Neural cell (in vitro differentiated cells): ENCODE measurements around the gene ETV6. TPM values are rescaled to one million over a fixed set of nuclear protein-coding genes. Genes with fewer than 3 reads are reported as not detected.

Experiments used
- H2AFZ ChIP-seq: fragments of 200-600, 300-800 bp; sonication (generic), shearing (Covaris generic); 2 replicates; pipeline ENCODE4 v1.6.0; 2014; ENCODE audit warnings: low read depth, mild to moderate bottlenecking, antibody characterized with exemption, low read length, moderate library complexity
- H3F3A ChIP-seq: fragments of 200-600 bp; shearing (Covaris generic); 2 replicates; pipeline ENCODE4 v1.6.1; 2016; ENCODE audit warnings: mild to moderate bottlenecking, moderate library complexity, mixed read lengths, antibody characterized with exemption, low read length; ENCODE audit not compliant: insufficient read depth, poor library complexity, severe bottlenecking
- H3K27ac ChIP-seq: fragments of 200-600, 300-800 bp; sonication (generic), shearing (Covaris generic); 2 replicates; pipeline ENCODE4 v1.5.1; 2014; ENCODE audit warnings: mild to moderate bottlenecking, low read length, moderate library complexity
- H3K27me3 ChIP-seq: fragments of 300-800, 200-600 bp; sonication (generic), shearing (Covaris generic); 2 replicates; pipeline ENCODE4 v1.6.0; 2014; ENCODE audit warnings: mild to moderate bottlenecking, low read depth, low read length, moderate library complexity; ENCODE audit not compliant: insufficient read depth
- H3K36me3 ChIP-seq: fragments of 300-800, 200-600 bp; sonication (generic), shearing (Covaris generic); 2 replicates; pipeline ENCODE4 v1.5.1; 2014; ENCODE audit warnings: mild to moderate bottlenecking, antibody characterized with exemption, low read length, moderate library complexity; ENCODE audit not compliant: insufficient read depth
- H3K4me2 ChIP-seq: fragments of 300-800, 200-600 bp; sonication (generic), shearing (Covaris generic); 2 replicates; pipeline ENCODE4 v1.6.0; 2014; ENCODE audit warnings: mild to moderate bottlenecking, low read length
- H3K4me3 ChIP-seq: fragments of 300-800, 200-600 bp; sonication (generic), shearing (Covaris generic); 2 replicates; pipeline ENCODE4 v1.5.1; 2014; ENCODE audit warnings: mild to moderate bottlenecking, low read length, moderate library complexity
- H3K79me2 ChIP-seq: fragments of 200-600 bp; shearing (Covaris generic); replicated peaks from 2 replicates; pipeline ENCODE4 v1.6.0; 2014; ENCODE audit warnings: mild to moderate bottlenecking, low read length, moderate library complexity; ENCODE audit not compliant: insufficient read depth
- H3K9ac ChIP-seq: fragments of 300-800, 200-600 bp; sonication (generic), shearing (Covaris generic); 2 replicates; pipeline ENCODE4 v1.6.1; 2016; ENCODE audit warnings: mild to moderate bottlenecking, low read length, mixed read lengths
- H3K9me2 ChIP-seq: fragments of 200-600 bp; shearing (Covaris generic); 2 replicates; pipeline ENCODE4 v1.6.1; 2016; ENCODE audit warnings: mild to moderate bottlenecking, low read length, mixed read lengths; ENCODE audit not compliant: insufficient read depth
- H3K9me3 ChIP-seq: fragments of 200-600, 300-800 bp; sonication (generic), shearing (Covaris generic); 2 replicates; pipeline ENCODE4 v1.6.1; 2016; ENCODE audit warnings: mild to moderate bottlenecking, mixed run types, low read length, moderate library complexity, mixed read lengths
- H4K20me1 ChIP-seq: fragments of 200-600 bp; shearing (Covaris generic); 2 replicates; pipeline ENCODE4 v1.6.1; 2016; ENCODE audit warnings: mild to moderate bottlenecking, mixed run types; ENCODE audit not compliant: insufficient read depth
- EP300 ChIP-seq: fragments of 450-650 bp; conservative IDR thresholded peaks from 2 replicates; pipeline ENCODE4 v1.6.1; 2014; ENCODE audit warnings: antibody characterized with exemption, mild to moderate bottlenecking, moderate library complexity; ENCODE audit not compliant: poor library complexity, severe bottlenecking
- EZH2 ChIP-seq: fragments of 200-600, 300-800 bp; shearing (Covaris generic), sonication (generic); IDR thresholded peaks from 2 replicates; pipeline ENCODE4 v1.6.1; 2014; ENCODE audit warnings: antibody characterized with exemption, low read length, borderline replicate concordance, mild to moderate bottlenecking; ENCODE audit not compliant: insufficient read depth, poor library complexity, severe bottlenecking
- MXI1 ChIP-seq: fragments of 450-650 bp; conservative IDR thresholded peaks from 2 replicates; pipeline ENCODE4 v1.6.1; 2014; ENCODE audit warnings: antibody characterized with exemption, mild to moderate bottlenecking; ENCODE audit not compliant: poor library complexity, severe bottlenecking
- POLR2AphosphoS5 ChIP-seq: IDR thresholded peaks from 2 replicates; pipeline ENCODE4 v1.6.1; 2012
- RAD21 ChIP-seq: fragments of 450-650 bp; conservative IDR thresholded peaks from 2 replicates; pipeline ENCODE4 v1.6.1; 2014; ENCODE audit warnings: antibody characterized with exemption, mild to moderate bottlenecking, moderate library complexity
- SMC3 ChIP-seq: fragments of 450-650 bp; conservative IDR thresholded peaks from 2 replicates; pipeline ENCODE4 v1.6.1; 2014; ENCODE audit warnings: antibody characterized with exemption, mild to moderate bottlenecking, moderate library complexity; ENCODE audit not compliant: poor library complexity
- TAF1 ChIP-seq: IDR thresholded peaks from 2 replicates; pipeline ENCODE4 v1.6.1; 2012; ENCODE audit warnings: low read depth
- polyA plus RNA-seq: library from polyadenylated mRNA; depleted of rRNA; stranded (reverse); fragments of >200 nt; gene quantifications from 2 replicates; pipeline ENCODE4 v1.2.3, GENCODE V29; 2014
- TF ChIP-seq, protein P1 (sequence below): IDR thresholded peaks from 2 replicates; pipeline ENCODE4 v1.6.1; 2012; ENCODE audit warnings: borderline replicate concordance
- TF ChIP-seq, protein P2 (sequence below): fragments of 450-650 bp; IDR thresholded peaks from 2 replicates; pipeline ENCODE4 v1.5.1; 2014; ENCODE audit warnings: antibody characterized with exemption, mild to moderate bottlenecking, moderate library complexity; ENCODE audit not compliant: poor library complexity, severe bottlenecking

ETV6 gene
- polyA plus RNA-seq, 1 donor from 2014 or later, result 1.6 TPM

DNA sequence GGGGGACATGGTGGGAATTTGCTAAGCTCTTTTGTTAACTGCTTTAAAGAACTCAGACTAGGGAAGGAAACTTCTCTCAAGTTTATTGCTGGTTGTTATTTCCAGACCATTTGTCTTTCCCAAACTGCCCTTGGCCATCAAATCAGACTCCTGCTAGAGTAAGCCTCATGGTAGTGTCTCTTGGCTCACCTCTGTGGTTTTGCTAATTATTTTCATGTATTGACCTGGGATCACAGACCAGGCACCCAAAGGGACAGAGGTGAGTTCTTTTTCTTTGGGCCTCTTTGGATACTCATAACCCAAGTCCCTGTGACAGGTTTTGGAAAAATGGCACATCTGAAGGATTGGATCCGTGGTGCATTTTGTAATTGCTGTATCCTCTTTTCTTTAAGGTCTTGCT is 11.2 kb downstream of the ETV6 start:
- H2AFZ ChIP-seq, result no peak overlapping the region
- TF ChIP-seq TAF1, result no peak
- TF ChIP-seq, protein P1, sequence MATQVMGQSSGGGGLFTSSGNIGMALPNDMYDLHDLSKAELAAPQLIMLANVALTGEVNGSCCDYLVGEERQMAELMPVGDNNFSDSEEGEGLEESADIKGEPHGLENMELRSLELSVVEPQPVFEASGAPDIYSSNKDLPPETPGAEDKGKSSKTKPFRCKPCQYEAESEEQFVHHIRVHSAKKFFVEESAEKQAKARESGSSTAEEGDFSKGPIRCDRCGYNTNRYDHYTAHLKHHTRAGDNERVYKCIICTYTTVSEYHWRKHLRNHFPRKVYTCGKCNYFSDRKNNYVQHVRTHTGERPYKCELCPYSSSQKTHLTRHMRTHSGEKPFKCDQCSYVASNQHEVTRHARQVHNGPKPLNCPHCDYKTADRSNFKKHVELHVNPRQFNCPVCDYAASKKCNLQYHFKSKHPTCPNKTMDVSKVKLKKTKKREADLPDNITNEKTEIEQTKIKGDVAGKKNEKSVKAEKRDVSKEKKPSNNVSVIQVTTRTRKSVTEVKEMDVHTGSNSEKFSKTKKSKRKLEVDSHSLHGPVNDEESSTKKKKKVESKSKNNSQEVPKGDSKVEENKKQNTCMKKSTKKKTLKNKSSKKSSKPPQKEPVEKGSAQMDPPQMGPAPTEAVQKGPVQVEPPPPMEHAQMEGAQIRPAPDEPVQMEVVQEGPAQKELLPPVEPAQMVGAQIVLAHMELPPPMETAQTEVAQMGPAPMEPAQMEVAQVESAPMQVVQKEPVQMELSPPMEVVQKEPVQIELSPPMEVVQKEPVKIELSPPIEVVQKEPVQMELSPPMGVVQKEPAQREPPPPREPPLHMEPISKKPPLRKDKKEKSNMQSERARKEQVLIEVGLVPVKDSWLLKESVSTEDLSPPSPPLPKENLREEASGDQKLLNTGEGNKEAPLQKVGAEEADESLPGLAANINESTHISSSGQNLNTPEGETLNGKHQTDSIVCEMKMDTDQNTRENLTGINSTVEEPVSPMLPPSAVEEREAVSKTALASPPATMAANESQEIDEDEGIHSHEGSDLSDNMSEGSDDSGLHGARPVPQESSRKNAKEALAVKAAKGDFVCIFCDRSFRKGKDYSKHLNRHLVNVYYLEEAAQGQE, result no peak
- TF ChIP-seq SMC3, result no peak
- no peak for TF ChIP-seq EZH2
- TF ChIP-seq RAD21, result no peak
- no peak for TF ChIP-seq MXI1
- TF ChIP-seq, protein P2, sequence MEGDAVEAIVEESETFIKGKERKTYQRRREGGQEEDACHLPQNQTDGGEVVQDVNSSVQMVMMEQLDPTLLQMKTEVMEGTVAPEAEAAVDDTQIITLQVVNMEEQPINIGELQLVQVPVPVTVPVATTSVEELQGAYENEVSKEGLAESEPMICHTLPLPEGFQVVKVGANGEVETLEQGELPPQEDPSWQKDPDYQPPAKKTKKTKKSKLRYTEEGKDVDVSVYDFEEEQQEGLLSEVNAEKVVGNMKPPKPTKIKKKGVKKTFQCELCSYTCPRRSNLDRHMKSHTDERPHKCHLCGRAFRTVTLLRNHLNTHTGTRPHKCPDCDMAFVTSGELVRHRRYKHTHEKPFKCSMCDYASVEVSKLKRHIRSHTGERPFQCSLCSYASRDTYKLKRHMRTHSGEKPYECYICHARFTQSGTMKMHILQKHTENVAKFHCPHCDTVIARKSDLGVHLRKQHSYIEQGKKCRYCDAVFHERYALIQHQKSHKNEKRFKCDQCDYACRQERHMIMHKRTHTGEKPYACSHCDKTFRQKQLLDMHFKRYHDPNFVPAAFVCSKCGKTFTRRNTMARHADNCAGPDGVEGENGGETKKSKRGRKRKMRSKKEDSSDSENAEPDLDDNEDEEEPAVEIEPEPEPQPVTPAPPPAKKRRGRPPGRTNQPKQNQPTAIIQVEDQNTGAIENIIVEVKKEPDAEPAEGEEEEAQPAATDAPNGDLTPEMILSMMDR, result no peak
- no peak for TF ChIP-seq EP300
- no peak for TF ChIP-seq POLR2AphosphoS5
- no peaks in the 10 kb centered on the region for H3K27me3 ChIP-seq
- H3F3A ChIP-seq, result no peaks in the 10 kb centered on the region
- H3K9me3 ChIP-seq, result no peaks in the 10 kb centered on the region
- H4K20me1 ChIP-seq, result no peaks in the 10 kb centered on the region
- peaks cover 4% of the 10 kb centered on the region for H3K79me2 ChIP-seq
- no peak overlapping the region for H3K4me3 ChIP-seq
- H3K9me2 ChIP-seq, result no peaks in the 10 kb centered on the region
- H3K9ac ChIP-seq, result no peak overlapping the region
- H3K36me3 ChIP-seq, result no peaks in the 10 kb centered on the region
- H3K27ac ChIP-seq, result no peak overlapping the region
- no peak overlapping the region for H3K4me2 ChIP-seq

DNA sequence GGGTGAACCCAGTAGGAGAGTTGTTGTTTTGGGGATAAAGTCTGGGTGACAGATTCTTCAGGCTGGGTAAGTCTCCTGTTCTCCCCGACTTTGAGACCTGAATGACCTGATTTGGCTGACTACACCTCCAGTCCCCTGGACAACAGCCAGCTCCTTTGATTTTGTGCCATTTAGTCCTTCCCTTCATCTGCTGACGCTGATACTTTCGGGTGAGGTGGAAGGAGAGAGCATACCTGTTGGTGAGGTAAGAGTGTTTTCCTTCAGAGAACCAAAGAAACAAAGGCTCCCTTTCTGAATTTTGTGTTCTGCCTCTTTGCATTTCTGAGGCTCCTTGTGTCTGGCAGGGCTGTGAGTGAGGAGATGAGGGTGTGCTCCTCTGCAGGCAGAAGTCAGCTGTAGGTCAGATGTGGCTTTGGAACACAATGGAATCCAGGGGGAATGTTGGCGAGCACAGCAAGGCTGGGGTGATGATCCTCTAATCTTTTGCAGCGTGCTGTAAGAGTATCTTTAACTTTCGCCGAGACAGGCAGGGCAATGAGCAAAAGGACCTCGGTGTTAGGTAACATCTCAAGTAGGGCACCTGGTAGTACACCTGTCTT is 12.1 kb downstream of the ETV6 start:
- peaks cover under 1% of the 10 kb centered on the region for H3K79me2 ChIP-seq
- no peaks in the 10 kb centered on the region for H3K9me2 ChIP-seq
- no peak overlapping the region for H3K4me2 ChIP-seq
- no peak overlapping the region for H3K4me3 ChIP-seq
- no peak overlapping the region for H3K27ac ChIP-seq
- no peaks in the 10 kb centered on the region for H3F3A ChIP-seq
- H3K27me3 ChIP-seq, result no peaks in the 10 kb centered on the region
- no peak overlapping the region for H3K9ac ChIP-seq
- H2AFZ ChIP-seq, result no peak overlapping the region
- H3K36me3 ChIP-seq, result no peaks in the 10 kb centered on the region
- H4K20me1 ChIP-seq, result no peaks in the 10 kb centered on the region
- TF ChIP-seq RAD21 (no peak), MXI1 (no peak)
- no peaks in the 10 kb centered on the region for H3K9me3 ChIP-seq
